HCT116 (cell line): ENCODE results near the gene UBA7. TPM values are rescaled to one million over a fixed set of nuclear protein-coding genes. Genes with fewer than 3 reads are reported as not detected.

Experiments used
- ATAC-seq: fragments of 200-7000 bp; cut with Tn5 transposase; 2 replicates; pipeline ENCODE4 v1.9.1; 2020; ENCODE audit warnings: mild to moderate bottlenecking, moderate library complexity
- BruUV-seq: library from RNA; stranded (reverse); fragments of 400-500 nt; replicated peaks from 2 replicates; lab custom pipeline; 2021; lab: Mats Ljungman, UMichigan
- CTCF ChIA-PET: fragments of 300-600 bp; sonication (Branson Sonifier 250); formaldehyde crosslinking; loops from one replicate; lab custom pipeline; 2021; ENCODE audit warnings: antibody characterized with exemption; lab: Charles Lee
- POLR2A ChIA-PET: fragments of 300-600, 350-600 bp; sonication (Branson Sonifier 250); formaldehyde crosslinking; loops from one replicate; lab custom pipeline; 2021; ENCODE audit warnings: antibody characterized with exemption; lab: Charles Lee
- RAD21 ChIA-PET, 2 experiments: fragments of 300-600 bp; sonication (Branson Sonifier 250); formaldehyde crosslinking; loops; one replicate each; lab custom pipeline; 2023; ENCODE audit warnings: low total read pairs in 2 of 2; ENCODE audit not compliant: uncharacterized antibody in 2 of 2, unreplicated experiment in 2 of 2, low non-redundant PET in 1 of 2; lab: Charles Lee
- DNase-seq: peaks from one replicate; pipeline ENCODE4 v3.0.0-alpha.2; 2010; ENCODE audit warnings: low read depth, low spot score
- H2AFZ ChIP-seq: fragments of 200-600 bp; shearing (Covaris generic), sonication (generic); 2 replicates; pipeline ENCODE4 v1.6.1; 2017; ENCODE audit warnings: low read depth, mixed run types, mixed read lengths, antibody characterized with exemption, low read length; ENCODE audit not compliant: poor library complexity, severe bottlenecking
- H3K27ac ChIP-seq: 2 replicates; pipeline ENCODE4 v1.5.1; 2012; ENCODE audit warnings: low read depth, low read length
- H3K27me3 ChIP-seq: fragments of 200-600 bp; sonication (generic); 2 replicates; pipeline ENCODE4 v1.6.1; 2016; ENCODE audit warnings: mixed run types, low read length, mixed read lengths; ENCODE audit not compliant: insufficient read depth
- H3K36me3 ChIP-seq, 2 experiments: fragments of 200-500 bp in 1 of 2; fragments of 200-600 bp in 1 of 2; sonication (Bioruptor generic) in 1 of 2; sonication (generic) in 1 of 2; 2 replicates each; pipeline versions ENCODE4 v1.5.1 to v1.6.1; 2014 to 2016; ENCODE audit warnings: low read length in 2 of 2, inconsistent platforms in 1 of 2, mixed read lengths in 1 of 2, mixed run types in 1 of 2; ENCODE audit not compliant: insufficient read depth in 2 of 2, control insufficient read depth in 1 of 2
- H3K4me1 ChIP-seq, 2 experiments: fragments of 200-600 bp in 1 of 2; sonication (generic) in 1 of 2; 2 replicates each; pipeline versions ENCODE4 v1.5.1 to v1.6.1; 2012 to 2017; ENCODE audit warnings: low read length in 2 of 2, inconsistent platforms in 1 of 2, mild to moderate bottlenecking in 1 of 2, mixed read lengths in 1 of 2, mixed run types in 1 of 2, moderate library complexity in 1 of 2; ENCODE audit not compliant: insufficient read depth in 2 of 2, control insufficient read depth in 1 of 2
- H3K4me2 ChIP-seq: fragments of 200-600 bp; sonication (generic); 2 replicates; pipeline ENCODE4 v1.6.1; 2017; ENCODE audit warnings: mixed run types, low read length, mixed read lengths
- H3K4me3 ChIP-seq, 2 experiments: fragments of 200-600 bp in 1 of 2; sonication (generic) in 1 of 2; replicated peaks in 1 of 2; 2 replicates each; pipeline ENCODE4 v1.5.1; 2011 to 2016; ENCODE audit warnings: low read length in 2 of 2, control low read depth in 1 of 2, low read depth in 1 of 2, mild to moderate bottlenecking in 1 of 2, mixed read lengths in 1 of 2, mixed run types in 1 of 2
- H3K79me2 ChIP-seq: fragments of 200-600 bp; sonication (generic); 2 replicates; pipeline ENCODE4 v1.6.1; 2017; ENCODE audit warnings: mild to moderate bottlenecking, mixed run types, low read length, moderate library complexity, mixed read lengths; ENCODE audit not compliant: insufficient read depth
- H3K9ac ChIP-seq: fragments of 200-600 bp; sonication (generic); 2 replicates; pipeline ENCODE4 v1.6.1; 2016; ENCODE audit warnings: low read length, mixed read lengths
- H3K9me2 ChIP-seq: fragments of 200-600 bp; sonication (generic), shearing (Covaris generic); 2 replicates; pipeline ENCODE4 v1.6.1; 2017; ENCODE audit warnings: mixed run types, mild to moderate bottlenecking, moderate library complexity; ENCODE audit not compliant: insufficient read depth
- H3K9me3 ChIP-seq, 2 experiments: fragments of 200-500 bp in 1 of 2; fragments of 200-600 bp in 1 of 2; sonication (Bioruptor generic) in 1 of 2; sonication (generic) in 1 of 2; 2 replicates each; pipeline ENCODE4 v1.6.1; 2014 to 2017; ENCODE audit warnings: low read length in 2 of 2, mixed read lengths in 2 of 2, inconsistent platforms in 1 of 2, low read depth in 1 of 2, mild to moderate bottlenecking in 1 of 2, mixed run types in 1 of 2, moderate library complexity in 1 of 2; ENCODE audit not compliant: control insufficient read depth in 1 of 2, insufficient read depth in 1 of 2
- H4K20me1 ChIP-seq: fragments of 200-600 bp; sonication (generic), shearing (Covaris generic); 2 replicates; pipeline ENCODE4 v1.6.1; 2017; ENCODE audit warnings: mixed run types, mild to moderate bottlenecking, moderate library complexity; ENCODE audit not compliant: insufficient read depth
- EGR1 ChIP-seq: IDR thresholded peaks from 2 replicates; pipeline ENCODE4 v1.6.1; 2012; ENCODE audit warnings: low read depth
- ELF1 ChIP-seq: IDR thresholded peaks from 2 replicates; pipeline ENCODE4 v1.6.1; 2012; ENCODE audit warnings: low read depth, borderline replicate concordance
- EZH2phosphoT487 ChIP-seq: fragments of 200-600 bp; IDR thresholded peaks from 2 replicates; pipeline ENCODE4 v1.6.1; 2018; ENCODE audit warnings: antibody characterized with exemption, borderline replicate concordance
- MAX ChIP-seq: IDR thresholded peaks from 2 replicates; pipeline ENCODE4 v1.6.1; 2012
- POLR2AphosphoS5 ChIP-seq: IDR thresholded peaks from 2 replicates; pipeline ENCODE4 v1.6.1; 2011; ENCODE audit warnings: mild to moderate bottlenecking, low read depth, low read length, moderate library complexity
- SIN3A ChIP-seq: IDR thresholded peaks from 2 replicates; pipeline ENCODE4 v1.6.1; 2012; ENCODE audit warnings: low read depth
- SP1 ChIP-seq: IDR thresholded peaks from 2 replicates; pipeline ENCODE4 v1.6.1; 2012; ENCODE audit warnings: low read depth
- TCF7L2 ChIP-seq: IDR thresholded peaks from 2 replicates; pipeline ENCODE4 v1.7.0; 2011; ENCODE audit warnings: borderline replicate concordance, inconsistent platforms; ENCODE audit not compliant: insufficient read depth, insufficient read length; ENCODE audit errors: extremely low read depth
- ZNF274 ChIP-seq: fragments of 200-500 bp; sonication (Bioruptor generic); IDR thresholded peaks from 2 replicates; pipeline ENCODE4 v1.6.1; 2014; ENCODE audit warnings: mild to moderate bottlenecking, low read depth, low read length, inconsistent platforms
- intact Hi-C: fragments of 100-400 bp; cut with micrococcal nuclease; formaldehyde crosslinking; loops from 2 replicates; pipeline ENCODE4 v1.10.0; 2022
- total RNA-seq: library from RNA; stranded (reverse); gene quantifications from one replicate; pipeline ENCODE4 v1.2.1, GENCODE V29; 2021; ENCODE audit not compliant: unreplicated experiment

UBA7 gene
- total RNA-seq, 1 experiment from 2014 or later = 2.6 TPM

GRCh38 chr3:49844464-49845183 lies 30.9 kb upstream of the UBA7 start:
- RAD21 ChIA-PET = no interaction called here
- Histone ChIP-seq H2AFZ (no peak overlapping the region), H3K9me3 (no peaks in the 10 kb centered on the region), H3K27ac (no peak overlapping the region), H3K79me2 (peaks cover 5% of the 10 kb centered on the region; the same call in 1 of the 2 replicates), H3K9ac (no peak overlapping the region), H3K4me3 (no peak overlapping the region), H3K4me1 (peaks cover 4 to 10% of the 10 kb centered on the region in 2 experiments; a peak in 1 of 4 replicates), H4K20me1 (no peaks in the 10 kb centered on the region; the same call in 1 of the 2 replicates), H3K4me2 (no peak overlapping the region), H3K9me2 (no peaks in the 10 kb centered on the region), H3K36me3 (peaks cover 18 to 39% of the 10 kb centered on the region in 2 experiments; a peak in 3 of 4 replicates), H3K27me3 (no peaks in the 10 kb centered on the region)
- POLR2A ChIA-PET = no interaction called here
- CTCF ChIA-PET = no interaction called here
- TF ChIP-seq SIN3A (no peak), POLR2AphosphoS5 (no peak), ELF1 (no peak), ZNF274 (no peak), MAX (no peak), EGR1 (no peak), SP1 (no peak)
- BruUV-seq = no TSS peak
- ATAC-seq = no peak
- intact Hi-C loops = no loop called here
- no peak for DNase-seq

DNA sequence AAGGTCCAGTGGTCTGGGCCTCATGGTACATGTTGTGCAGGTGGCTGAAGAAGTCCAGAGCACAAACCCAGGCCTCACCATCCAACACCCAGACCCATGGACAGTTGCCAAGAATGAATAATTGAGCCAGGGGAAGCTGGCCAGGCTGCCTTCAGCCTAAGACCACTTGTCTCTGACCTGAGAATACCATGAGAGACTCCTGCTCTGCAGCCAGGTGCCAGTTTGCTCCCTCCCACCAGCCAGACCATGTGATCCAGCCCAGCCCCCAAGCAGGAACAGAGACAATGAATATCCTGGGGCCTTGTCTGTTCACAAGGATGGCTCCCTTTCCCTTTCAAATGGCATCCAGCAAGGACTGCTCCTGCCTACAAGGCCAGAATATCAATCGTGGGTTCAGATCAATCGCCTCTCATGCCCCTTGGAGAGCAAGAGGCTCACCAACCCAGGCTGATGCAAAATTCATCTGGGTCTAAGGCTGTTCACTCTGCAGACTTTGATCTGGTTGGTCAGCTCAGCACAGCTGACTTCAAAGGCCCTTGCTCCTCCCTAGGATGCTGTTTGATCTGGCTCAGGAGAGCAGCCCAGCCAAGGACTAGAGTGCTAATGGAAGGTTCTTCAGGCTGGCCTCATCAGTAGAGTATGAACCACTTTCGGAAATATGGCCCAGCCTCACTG lies 29.2 kb upstream of the UBA7 start:
- DNase-seq (no peak), ATAC-seq (no peak)
- peak; percentile 33 for TF ChIP-seq TCF7L2
- TF ChIP-seq EZH2phosphoT487 = no peak
- no peak overlapping the region for H2AFZ ChIP-seq
- POLR2A ChIA-PET = no interaction called here
- H3K9me3 ChIP-seq = no peaks in the 10 kb centered on the region
- H3K27ac ChIP-seq = no peak overlapping the region
- BruUV-seq = no TSS peak
- H3K79me2 ChIP-seq = peaks cover under 1% of the 10 kb centered on the region; the same call in 1 of the 2 replicates
- RAD21 ChIA-PET = interaction anchor here in 1 of 2 experiments (0.5 kb wide), 1 partner anchor 35 kb away, joined by 5 read pairs; no protein-coding TSS in a partner anchor
- no peaks in the 10 kb centered on the region for H3K9me2 ChIP-seq
- no peaks in the 10 kb centered on the region for H3K27me3 ChIP-seq
- H3K9ac ChIP-seq = no peak overlapping the region
- CTCF ChIA-PET = interaction anchor here (2.8 kb wide), 1 partner anchor 40 kb away, joined by 13 read pairs; the partner anchor contains the start of gene INKA1
- H3K4me1 ChIP-seq = peaks cover 4 to 10% of the 10 kb centered on the region in 2 experiments; a peak in 1 of 4 replicates
- H3K4me2 ChIP-seq = no peak overlapping the region
- H3K4me3 ChIP-seq = no peak overlapping the region
- no peaks in the 10 kb centered on the region; the same call in 1 of the 2 replicates for H4K20me1 ChIP-seq
- peaks cover 18 to 36% of the 10 kb centered on the region in 2 experiments; a peak in 3 of 4 replicates for H3K36me3 ChIP-seq
- intact Hi-C loops = no loop called here
